MCF 10A (cell line): Measurements from ENCODE around the gene B4GALT5. TPM values are rescaled to one million over a fixed set of nuclear protein-coding genes. Genes with fewer than 3 reads are reported as not detected.
A peak's percentile ranks its signal among the peaks of the same experiment; 100 is the strongest.

Source experiments
- BruUV-seq: library from RNA; stranded (reverse); fragments of 400-500 nt; replicated peaks from 2 replicates; lab custom pipeline; 2021; lab: Mats Ljungman, UMichigan
- CTCF ChIA-PET: fragments of 300-600 bp; sonication (Branson Sonifier 250); formaldehyde crosslinking; extraction: SDS; loops from one replicate; lab custom pipeline; 2021; ENCODE audit warnings: antibody characterized with exemption, inconsistent platforms; lab: Yijun Ruan, JAX
- POLR2A ChIA-PET: fragments of 300-600, 350-650 bp; sonication (Branson Sonifier 250); formaldehyde crosslinking; extraction: SDS; loops from one replicate; lab custom pipeline; 2020; ENCODE audit warnings: antibody characterized with exemption, inconsistent platforms; lab: Yijun Ruan, JAX
- DNase-seq: peaks from one replicate; pipeline ENCODE4 v3.0.0-alpha.2; 2018; ENCODE audit not compliant: unreplicated experiment
- H3K27ac Mint-ChIP-seq: one replicate; pipeline ENCODE4 v1.8.0; 2022; ENCODE audit warnings: mild to moderate bottlenecking, low read depth, mixed read lengths; ENCODE audit not compliant: unreplicated experiment
- H3K27me3 Mint-ChIP-seq: one replicate; pipeline ENCODE4 v1.8.0; 2022; ENCODE audit warnings: mixed read lengths; ENCODE audit not compliant: insufficient read depth, unreplicated experiment
- H3K36me3 Mint-ChIP-seq: one replicate; pipeline ENCODE4 v1.8.0; 2022; ENCODE audit warnings: mild to moderate bottlenecking, moderate library complexity, mixed read lengths; ENCODE audit not compliant: insufficient read depth, unreplicated experiment
- H3K4me1 Mint-ChIP-seq: one replicate; pipeline ENCODE4 v1.8.0; 2022; ENCODE audit warnings: mixed read lengths; ENCODE audit not compliant: insufficient read depth, unreplicated experiment
- H3K4me3 Mint-ChIP-seq: one replicate; pipeline ENCODE4 v1.8.0; 2022; ENCODE audit warnings: mild to moderate bottlenecking, moderate library complexity, mixed read lengths; ENCODE audit not compliant: unreplicated experiment
- H3K9me3 Mint-ChIP-seq: one replicate; pipeline ENCODE4 v1.8.0; 2022; ENCODE audit warnings: mixed read lengths; ENCODE audit not compliant: unreplicated experiment
- CTCF ChIP-seq: fragments of 200-600 bp; IDR thresholded peaks from one replicate; pipeline ENCODE4 v1.8.0; 2022; ENCODE audit warnings: antibody characterized with exemption, mild to moderate bottlenecking; ENCODE audit not compliant: unreplicated experiment
- intact Hi-C: fragments of 100-400 bp; cut with micrococcal nuclease; formaldehyde crosslinking; loops from 2 replicates; pipeline ENCODE4 v1.14.1; 2022
- total RNA-seq: library from RNA; stranded (reverse); gene quantifications from 2 replicates; pipeline ENCODE4 v1.2.3, GENCODE V29; 2022

Gene B4GALT5
- total RNA-seq, 1 experiment from 2014 or later: 17.1 TPM

GRCh38 chr20:49665796-49666195 is 47.9 kb downstream of the B4GALT5 start:
- DNase-seq: no peak
- Mint-ChIP-seq H3K27me3 (no peaks in the 10 kb centered on the region), H3K4me3 (no peak overlapping the region), H3K4me1 (peaks cover 17% of the 10 kb centered on the region), H3K36me3 (no peaks in the 10 kb centered on the region), H3K27ac (no peak overlapping the region), H3K9me3 (no peaks in the 10 kb centered on the region)
- no peak for TF ChIP-seq CTCF
- POLR2A ChIA-PET: interaction anchor here (1.0 kb wide), 1 partner anchor 17 kb away, joined by 3 read pairs; no protein-coding TSS in a partner anchor
- intact Hi-C loops: no loop called here
- no TSS peak for BruUV-seq
- CTCF ChIA-PET: no interaction called here

DNA sequence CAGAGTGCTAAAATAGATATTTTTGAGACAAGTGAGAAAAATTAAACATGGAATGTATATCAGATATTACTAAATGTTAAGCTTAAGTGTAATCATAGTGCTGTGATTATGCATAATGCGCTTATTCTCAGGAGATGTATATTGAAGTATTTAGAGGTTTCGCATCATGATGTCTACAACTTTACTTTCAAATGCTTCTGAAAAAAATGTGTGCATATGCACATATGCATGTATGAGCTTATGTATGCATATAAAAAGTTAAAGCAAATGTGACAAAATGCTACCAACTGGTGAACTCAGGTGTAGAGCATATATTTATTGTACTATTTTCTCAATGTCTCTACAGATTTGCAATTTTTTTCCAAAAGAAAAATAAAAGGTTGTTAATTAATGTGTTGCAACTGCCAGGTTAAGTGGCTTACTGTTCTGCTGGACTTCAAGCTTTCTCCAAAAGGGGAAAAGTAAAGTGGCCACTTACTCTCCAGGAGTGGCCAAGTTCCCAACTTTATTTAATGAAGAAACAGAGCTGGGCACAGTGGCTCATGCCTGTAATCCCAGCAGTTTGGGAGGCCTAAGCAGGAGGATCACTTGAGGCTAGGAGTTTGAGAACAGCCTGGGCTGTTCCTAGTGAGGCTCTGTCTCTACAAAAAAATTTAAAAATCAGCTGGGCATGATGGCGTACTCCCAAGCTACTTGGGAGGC is 48.9 kb downstream of the B4GALT5 start:
- no peak overlapping the region for H3K27ac Mint-ChIP-seq
- intact Hi-C loops: no loop called here
- POLR2A ChIA-PET: interaction anchor here (0.6 to 1.2 kb wide), 5 partner anchors 14 to 173 kb away, joined by 3 read pairs; no protein-coding TSS in a partner anchor
- TF ChIP-seq CTCF: no peak
- H3K36me3 Mint-ChIP-seq: no peaks in the 10 kb centered on the region
- CTCF ChIA-PET: interaction anchor here (0.7 to 1.3 kb wide), 3 partner anchors 11 to 119 kb away, joined by 3 to 5 read pairs (median 3); no protein-coding TSS in a partner anchor
- H3K9me3 Mint-ChIP-seq: no peaks in the 10 kb centered on the region
- BruUV-seq: no TSS peak
- no peaks in the 10 kb centered on the region for H3K27me3 Mint-ChIP-seq
- no peak overlapping the region for H3K4me3 Mint-ChIP-seq
- H3K4me1 Mint-ChIP-seq: peaks cover 17% of the 10 kb centered on the region
- DNase-seq: no peak

- Mint-ChIP-seq H3K27me3 (no peaks in the 10 kb centered on the region), H3K4me3 (no peak overlapping the region), H3K9me3 (no peaks in the 10 kb centered on the region), H3K4me1 (peaks cover 17% of the 10 kb centered on the region), H3K36me3 (no peaks in the 10 kb centered on the region), H3K27ac (no peak overlapping the region)
- intact Hi-C loops: no loop called here
- POLR2A ChIA-PET: interaction anchor here (0.6 to 1.3 kb wide), 7 partner anchors 9 to 301 kb away, joined by 3 to 5 read pairs (median 3); no protein-coding TSS in a partner anchor
- no TSS peak for BruUV-seq
- CTCF ChIA-PET: interaction anchor here (1.3 to 1.6 kb wide), 3 partner anchors 8 to 122 kb away, joined by 5 to 7 read pairs (median 5); no protein-coding TSS in a partner anchor
- DNase-seq: no peak
- no peak for TF ChIP-seq CTCF
These were observed 50.6 kb downstream of the B4GALT5 start for GRCh38 chr20:49663112-49663511.

DNA sequence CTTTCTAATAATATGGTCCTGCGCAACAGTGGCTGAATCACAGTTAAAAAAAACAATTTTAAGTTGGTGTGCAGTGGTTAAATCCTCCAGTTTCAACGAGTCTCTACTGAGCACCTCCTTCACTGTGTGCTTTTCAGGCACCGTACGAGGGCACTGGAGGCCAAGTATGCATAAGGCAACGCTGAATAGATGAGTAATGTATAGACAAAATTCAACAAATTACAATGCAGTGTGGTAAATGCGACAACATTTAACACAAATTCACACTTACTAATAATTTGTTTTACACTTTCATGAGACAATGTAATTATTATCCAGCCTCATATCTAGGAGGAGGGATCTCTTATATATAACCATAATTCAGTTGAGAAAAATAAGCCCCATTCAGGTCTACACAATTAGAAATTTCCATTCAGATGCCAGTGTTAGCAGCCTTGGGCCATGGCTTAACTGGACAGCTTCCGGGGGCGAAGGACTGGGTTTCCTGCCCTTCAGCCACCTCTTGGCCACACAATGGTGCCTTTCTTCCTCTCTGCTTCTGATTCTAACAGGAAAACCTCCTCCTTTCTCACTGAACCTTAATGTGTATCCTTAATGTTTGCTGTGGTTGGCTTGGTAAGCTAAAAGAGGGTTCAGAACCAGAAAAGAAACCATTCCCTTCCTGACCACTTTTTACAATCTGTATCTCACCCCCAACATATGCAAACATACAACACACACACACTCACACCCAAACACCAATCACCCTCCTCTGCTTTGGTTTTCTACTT is 51.9 kb downstream of the B4GALT5 start:
- POLR2A ChIA-PET: interaction anchor here (1.0 to 1.6 kb wide), 3 partner anchors 9 to 10 kb away, joined by 3 to 4 read pairs (median 3); no protein-coding TSS in a partner anchor
- H3K4me1 Mint-ChIP-seq: peaks cover 17% of the 10 kb centered on the region

More for the DNA sequence above, 51.9 kb downstream of the B4GALT5 start:
- Mint-ChIP-seq H3K27me3 (no peaks in the 10 kb centered on the region), H3K4me3 (no peak overlapping the region), H3K27ac (no peak overlapping the region), H3K36me3 (no peaks in the 10 kb centered on the region), H3K9me3 (no peaks in the 10 kb centered on the region)
- TF ChIP-seq CTCF: no peak
- CTCF ChIA-PET: interaction anchor here (0.6 to 1.6 kb wide), 7 partner anchors 10 to 117 kb away, joined by 3 to 7 read pairs (median 4); no protein-coding TSS in a partner anchor
- BruUV-seq: no TSS peak
- DNase-seq: peak; percentile 13
- intact Hi-C loops: no loop called here
